Right lobe of liver (tissue), 4 donors: ENCODE measurements around the gene RNU1-3.
"Not testable (repeated sequence)": the region's sequence is repeated elsewhere in the genome, so short reads cannot be mapped to it uniquely, and the experiment has no call there.

Experiments used
- POLR2A ChIP-seq: fragments of 450-650 bp; IDR thresholded peaks from one replicate; pipeline ENCODE4 v1.6.1; 2017; ENCODE audit warnings: antibody characterized with exemption, mild to moderate bottlenecking
- TF ChIP-seq, protein P1 (sequence below), 4 donors: fragments of 200-600 bp in 3 of 4; fragments of 450-650 bp in 1 of 4; IDR thresholded peaks; one replicate each; pipeline versions ENCODE4 v1.5.1 to v1.8.0; 2016 to 2022; ENCODE audit warnings: antibody characterized with exemption in 4 of 4, mild to moderate bottlenecking in 2 of 4
- donor health status: DM: no; HTN: no; CAD: no.
- donor health status: DM: no; HTN: no; CAD: no.
- donor health status: DM: no; HTN: yes; CAD: no.

- TF ChIP-seq, protein P1, sequence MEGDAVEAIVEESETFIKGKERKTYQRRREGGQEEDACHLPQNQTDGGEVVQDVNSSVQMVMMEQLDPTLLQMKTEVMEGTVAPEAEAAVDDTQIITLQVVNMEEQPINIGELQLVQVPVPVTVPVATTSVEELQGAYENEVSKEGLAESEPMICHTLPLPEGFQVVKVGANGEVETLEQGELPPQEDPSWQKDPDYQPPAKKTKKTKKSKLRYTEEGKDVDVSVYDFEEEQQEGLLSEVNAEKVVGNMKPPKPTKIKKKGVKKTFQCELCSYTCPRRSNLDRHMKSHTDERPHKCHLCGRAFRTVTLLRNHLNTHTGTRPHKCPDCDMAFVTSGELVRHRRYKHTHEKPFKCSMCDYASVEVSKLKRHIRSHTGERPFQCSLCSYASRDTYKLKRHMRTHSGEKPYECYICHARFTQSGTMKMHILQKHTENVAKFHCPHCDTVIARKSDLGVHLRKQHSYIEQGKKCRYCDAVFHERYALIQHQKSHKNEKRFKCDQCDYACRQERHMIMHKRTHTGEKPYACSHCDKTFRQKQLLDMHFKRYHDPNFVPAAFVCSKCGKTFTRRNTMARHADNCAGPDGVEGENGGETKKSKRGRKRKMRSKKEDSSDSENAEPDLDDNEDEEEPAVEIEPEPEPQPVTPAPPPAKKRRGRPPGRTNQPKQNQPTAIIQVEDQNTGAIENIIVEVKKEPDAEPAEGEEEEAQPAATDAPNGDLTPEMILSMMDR (IDR thresholded peaks at IDR 0.05) = not testable (repeated sequence)
- not testable (repeated sequence) for TF ChIP-seq POLR2A
Measured at GRCh38 chr1:16687132-16687800, 20.5 kb upstream of the RNU1-3 start.
